Measurements from ENCODE around the gene ARHGAP35.

Gene ARHGAP35

GRCh38 chr19:46906221-46906620 lies 45.4 kb downstream of the ARHGAP35 start:
- no peak for DNase-seq

- DNase-seq: no peak
Observed at GRCh38 chr19:46907880-46908279, 47.1 kb downstream of the ARHGAP35 start.

DNA sequence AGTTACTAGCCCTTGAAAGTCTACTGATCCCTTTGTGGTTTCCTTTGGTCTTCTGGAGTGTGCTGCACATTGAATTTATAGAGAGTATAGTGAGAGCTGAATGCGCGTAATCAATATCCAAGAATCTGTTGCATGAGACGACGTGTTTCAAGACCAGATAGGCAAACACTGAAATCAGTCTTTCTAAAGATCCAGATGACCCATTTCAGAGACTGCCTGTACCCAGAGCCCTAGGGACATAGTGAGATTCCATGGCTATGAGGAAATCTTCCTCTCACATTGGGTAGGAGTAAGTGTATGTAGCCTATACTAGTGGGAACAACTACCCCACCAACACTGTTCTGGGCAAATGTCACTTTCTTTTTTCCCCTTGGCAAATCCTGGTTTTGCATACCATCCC lies 48.6 kb downstream of the ARHGAP35 start:
- no peak for DNase-seq

All from CD4-positive, alpha-beta T cell treated with Interleukin-4 for 4 hours (primary cell).